CD4-positive, alpha-beta T cell treated with Interleukin-21 for 1 hour (primary cell): ENCODE measurements around the gene SMAD7.

Experiments
- DNase-seq: peaks from one replicate; pipeline ENCODE4 v3.0.0-alpha.2; 2020

The SMAD7 gene

GRCh38 chr18:48929212-48929612 is 21.6 kb downstream of the SMAD7 start:
- DNase-seq: no peak

GRCh38 chr18:48928787-48929186 is 22.0 kb downstream of the SMAD7 start:
- peak; percentile 83 for DNase-seq

GRCh38 chr18:48927286-48928080 is 23.3 kb downstream of the SMAD7 start:
- DNase-seq: no peak

DNA sequence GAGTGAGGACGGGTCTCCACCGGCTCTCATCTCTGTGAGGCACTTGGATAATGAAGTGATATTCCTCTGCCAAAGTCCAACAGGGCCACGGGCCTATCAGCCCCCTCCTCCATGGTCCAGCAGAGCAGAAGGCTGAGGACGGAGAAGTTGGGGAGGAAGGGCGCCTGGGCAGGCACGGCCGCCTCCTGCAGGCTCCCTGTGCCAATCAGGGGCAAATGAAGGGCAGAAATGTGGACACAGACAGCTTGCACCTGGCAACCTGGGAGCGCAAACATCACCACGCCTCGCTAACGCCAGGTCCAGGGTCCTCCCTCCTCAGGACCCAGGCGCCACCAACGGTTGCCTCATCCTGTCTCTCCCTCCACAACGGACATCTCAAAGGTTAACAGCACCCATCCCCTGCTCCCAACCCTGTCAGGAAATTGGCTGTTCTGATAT is 24.3 kb downstream of the SMAD7 start:
- no peak for DNase-seq

GRCh38 chr18:48925491-48925780 is 25.3 kb downstream of the SMAD7 start:
- DNase-seq: no peak

GRCh38 chr18:48924630-48925490 is 25.9 kb downstream of the SMAD7 start:
- peak; percentile 48 for DNase-seq

GRCh38 chr18:48923746-48924629 is 26.8 kb downstream of the SMAD7 start:
- no peak for DNase-seq

DNA sequence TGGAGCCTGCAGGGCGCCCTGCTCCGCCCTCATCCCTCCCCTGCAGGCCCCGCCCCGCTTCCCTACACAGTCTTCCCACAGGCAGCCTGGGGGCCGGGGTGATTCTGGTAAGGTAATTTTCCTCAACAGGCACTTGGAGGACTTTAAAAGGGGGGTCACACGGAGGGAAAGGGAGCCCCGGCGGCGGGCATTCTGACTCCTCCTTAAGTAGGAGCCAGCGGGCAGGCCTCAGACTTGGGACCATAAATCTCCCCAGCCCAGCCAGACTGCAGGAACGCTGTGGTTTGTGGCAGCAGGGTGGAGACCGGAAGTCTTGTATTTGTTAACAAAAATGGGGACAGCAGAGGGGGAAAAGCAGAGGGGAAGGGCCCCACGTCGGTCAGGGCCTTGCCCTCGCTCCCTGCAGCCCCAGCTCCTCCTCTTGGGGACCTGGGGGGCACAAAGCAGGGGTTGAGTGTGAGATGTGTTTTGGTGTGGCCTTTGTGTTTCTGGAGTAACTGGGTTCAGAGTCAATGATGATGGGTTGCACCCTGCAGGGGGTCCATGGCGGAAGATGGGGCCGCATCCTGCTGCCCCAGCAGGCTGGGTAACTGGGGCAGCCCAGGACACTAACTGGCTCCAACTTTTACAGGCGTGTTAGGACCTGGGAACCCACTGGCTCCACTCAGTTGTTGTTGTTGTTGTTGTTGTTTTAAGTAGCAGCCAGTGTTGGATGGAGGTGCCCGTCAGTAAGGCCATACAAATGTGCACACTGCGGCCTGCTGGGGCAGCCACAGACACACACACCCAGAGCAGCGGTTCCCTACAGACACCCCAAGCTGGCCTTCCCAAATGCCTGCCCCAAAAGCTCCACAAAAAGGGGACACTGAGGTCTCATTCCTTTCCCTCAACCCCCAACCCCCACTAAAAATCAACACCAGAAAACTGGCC is 27.7 kb downstream of the SMAD7 start:
- peak; percentile 42 for DNase-seq

DNA sequence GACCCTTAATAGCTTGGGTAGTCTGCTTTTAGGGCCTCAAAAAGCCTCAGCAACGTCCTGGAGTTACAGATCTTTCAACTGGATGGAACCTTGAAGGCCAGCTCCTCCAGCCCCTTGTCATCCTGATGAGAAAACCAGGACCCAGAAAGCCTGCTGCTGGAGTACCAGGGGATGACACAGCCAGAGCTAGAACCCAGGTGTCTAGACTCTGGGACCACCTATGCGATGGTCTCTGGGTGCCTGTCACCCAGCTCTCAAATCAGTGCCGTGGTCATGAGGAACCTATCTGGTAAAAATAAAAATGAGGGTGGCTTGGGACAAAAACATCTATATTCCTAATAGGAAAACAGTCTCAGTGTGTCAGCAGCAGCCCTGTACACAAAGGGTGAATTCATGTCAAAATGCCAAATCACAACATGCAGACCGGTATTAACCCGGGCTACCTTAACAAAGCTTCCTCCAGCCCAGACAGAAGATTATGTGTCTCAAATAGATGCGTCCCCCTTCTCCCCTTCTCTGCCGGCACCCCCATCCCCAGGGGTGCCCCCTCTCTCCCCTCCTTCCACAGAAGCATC is 28.5 kb downstream of the SMAD7 start:
- DNase-seq: no peak

GRCh38 chr18:48921305-48922225 is 29.2 kb downstream of the SMAD7 start:
- no peak for DNase-seq

DNA sequence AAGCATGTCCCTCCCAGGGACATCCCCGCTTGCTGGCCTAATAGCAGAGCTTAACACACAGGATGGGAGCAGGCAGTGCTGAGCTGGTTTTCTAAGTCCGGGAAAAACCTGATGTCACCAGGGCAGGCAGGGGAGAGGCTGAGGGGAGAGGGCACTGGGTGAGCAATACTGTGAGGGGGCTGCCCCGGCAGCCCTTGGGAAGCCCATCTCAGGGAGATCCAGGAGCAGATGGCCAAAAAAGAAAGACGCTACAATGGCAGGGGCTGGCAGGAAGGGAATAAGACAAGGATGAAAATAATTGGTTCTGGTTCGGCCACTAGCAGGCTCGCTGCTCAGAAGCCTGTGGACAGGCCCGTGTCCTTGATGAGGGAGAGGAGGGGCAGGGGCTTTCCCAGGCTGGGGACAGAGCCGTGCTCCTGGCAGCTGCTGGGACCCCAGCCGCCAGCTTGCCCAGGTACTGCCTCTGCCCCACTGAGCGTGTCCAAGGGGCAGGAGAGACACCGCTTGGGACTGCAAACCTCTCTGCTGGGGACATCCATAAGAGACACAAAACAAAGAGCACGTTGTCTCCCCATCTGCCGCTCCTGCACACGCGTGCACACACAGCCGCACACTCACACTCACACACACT is 30.2 kb downstream of the SMAD7 start:
- no peak for DNase-seq

GRCh38 chr18:48919547-48919946 is 31.2 kb downstream of the SMAD7 start:
- no peak for DNase-seq

GRCh38 chr18:48918660-48919456 is 31.9 kb downstream of the SMAD7 start:
- DNase-seq: no peak

DNA sequence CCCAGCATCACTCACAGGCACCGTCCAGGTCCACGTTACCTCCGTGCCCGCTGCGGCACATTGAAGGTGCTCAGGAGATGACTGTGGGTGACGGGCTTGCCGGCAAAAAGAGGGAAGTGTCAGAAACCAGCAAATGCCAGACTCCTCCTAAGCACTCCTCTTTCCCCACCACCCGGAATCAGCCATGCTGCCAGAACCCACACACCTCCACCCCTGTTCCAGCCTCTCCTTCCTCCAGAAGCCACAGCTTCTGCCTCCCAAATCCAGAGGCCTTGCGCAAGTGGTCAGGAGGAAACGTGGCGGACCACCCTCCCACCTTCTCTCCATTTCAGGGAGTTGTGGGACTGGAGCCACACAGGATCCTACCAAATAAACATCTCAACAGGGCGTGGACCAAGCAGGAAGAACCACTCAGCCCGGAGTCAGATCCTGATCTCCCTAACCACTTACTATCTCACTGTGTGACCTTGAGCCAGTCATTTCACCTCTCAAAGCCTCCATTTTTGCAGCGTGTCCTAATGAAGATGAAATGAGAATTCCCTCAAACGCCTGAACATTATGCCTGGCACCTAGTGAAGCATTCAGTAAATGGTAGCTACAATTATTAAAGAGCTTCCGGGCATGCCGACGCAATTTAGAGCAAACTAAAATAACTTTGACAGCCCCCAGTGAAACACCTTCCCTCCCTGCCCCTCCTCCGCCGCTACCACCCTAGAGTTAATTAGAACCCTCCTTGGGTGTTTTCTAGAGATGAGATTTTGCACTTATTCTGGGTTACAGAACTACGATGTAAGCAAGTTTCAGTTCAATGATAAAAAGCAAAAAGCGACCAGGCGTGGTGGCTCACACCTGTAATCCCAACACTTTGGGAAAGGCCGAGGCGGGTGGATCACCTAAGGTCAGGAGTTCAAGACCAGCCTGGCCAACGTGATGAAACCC is 32.9 kb downstream of the SMAD7 start:
- DNase-seq: no peak

GRCh38 chr18:48915626-48916425 is 34.9 kb downstream of the SMAD7 start:
- DNase-seq: no peak

- no peak for DNase-seq
Measured at GRCh38 chr18:48914581-48915251, 36.0 kb downstream of the SMAD7 start.

DNA sequence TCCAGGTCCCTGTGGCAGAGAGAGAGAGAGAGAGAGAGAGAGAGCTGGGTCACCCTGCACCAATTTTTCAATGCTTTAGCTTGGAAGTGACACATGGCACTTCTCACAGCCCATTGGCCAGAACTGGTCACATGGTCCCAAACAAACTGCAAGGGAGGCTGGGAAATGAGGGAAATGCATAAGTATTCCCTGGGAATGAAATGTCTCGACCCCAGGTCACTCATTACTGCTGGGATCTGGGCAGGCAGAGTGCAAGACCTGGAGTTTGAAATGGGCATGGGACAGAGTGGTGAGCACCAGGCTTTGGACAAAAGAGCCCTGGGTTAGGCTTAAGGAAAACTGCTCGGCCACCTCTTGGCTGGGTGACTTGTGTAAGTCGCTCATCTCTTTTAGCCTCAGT is 37.0 kb downstream of the SMAD7 start:
- no peak for DNase-seq
